ENCODE results near the gene GRID2. TPM values are rescaled to one million over a fixed set of nuclear protein-coding genes. Genes with fewer than 3 reads are reported as not detected.
A peak's percentile ranks its signal among the peaks of the same experiment; 100 is the strongest.
"Not testable (repeated sequence)": the region's sequence is repeated elsewhere in the genome, so short reads cannot be mapped to it uniquely, and the experiment has no call there.

Gene GRID2
- total RNA-seq, 1 donor from 2014 or later = not detected

DNA sequence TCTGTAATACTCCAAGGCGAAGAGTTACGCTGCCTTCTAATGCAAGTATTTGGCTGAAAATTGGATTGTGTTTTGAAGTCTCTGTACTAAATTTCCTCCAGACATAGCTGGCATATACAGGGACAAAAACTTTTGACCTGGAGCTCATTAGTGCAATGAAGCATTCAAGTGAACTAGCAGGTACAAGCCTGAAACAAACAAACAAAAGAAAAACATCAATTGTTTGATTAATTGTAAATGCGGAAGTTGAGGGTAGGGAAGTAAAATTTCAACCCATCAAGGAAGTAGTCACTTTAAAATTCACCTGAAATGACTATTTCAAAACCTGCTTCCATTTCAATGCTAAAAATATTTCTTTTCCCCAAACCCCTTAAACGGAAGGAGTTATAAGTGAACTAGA, 1008.5 kb downstream of the GRID2 start:
- peak; percentile 69 for DNase-seq (ENCODE audit: low read depth)

DNA sequence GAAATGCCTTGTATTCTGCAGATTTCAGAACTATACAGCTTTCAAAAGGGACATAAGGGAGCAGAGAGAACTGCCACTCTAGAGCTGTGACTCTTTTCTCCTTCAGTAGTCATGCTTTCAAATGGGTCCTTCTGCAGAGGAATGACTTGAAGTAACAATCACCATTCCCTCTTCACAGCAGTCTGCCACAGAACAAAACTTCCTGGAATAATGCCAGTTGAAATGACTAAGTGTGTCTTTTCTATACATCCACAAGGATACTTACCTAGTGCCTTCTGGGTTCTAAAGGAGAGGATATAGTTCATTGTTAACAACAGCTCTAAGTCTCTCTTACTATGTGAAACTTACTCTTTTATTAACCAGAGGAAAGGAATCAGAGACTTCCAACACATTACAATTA, 1009.4 kb downstream of the GRID2 start:
- DNase-seq (ENCODE audit: low read depth) = peak; percentile 41

DNA sequence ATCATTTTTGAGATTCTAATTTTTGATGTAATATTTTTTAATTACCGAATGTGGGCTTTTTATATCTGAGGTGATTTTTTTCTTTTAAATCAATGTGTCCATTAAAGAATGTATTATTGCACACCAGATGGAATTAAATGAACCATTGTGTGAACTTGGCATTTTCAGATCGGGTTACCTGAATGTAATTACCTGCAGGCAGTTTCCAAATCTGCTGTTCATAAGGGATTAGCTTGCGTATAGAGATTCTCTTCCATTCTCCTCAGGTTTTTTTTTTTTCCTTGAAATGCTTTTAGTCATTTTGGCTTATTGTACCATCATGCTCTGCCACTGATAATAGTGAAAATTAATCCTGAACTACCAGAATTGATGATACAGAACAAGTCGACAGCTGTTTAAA, 1013.3 kb downstream of the GRID2 start:
- no peak for DNase-seq (ENCODE audit: low read depth)

DNA sequence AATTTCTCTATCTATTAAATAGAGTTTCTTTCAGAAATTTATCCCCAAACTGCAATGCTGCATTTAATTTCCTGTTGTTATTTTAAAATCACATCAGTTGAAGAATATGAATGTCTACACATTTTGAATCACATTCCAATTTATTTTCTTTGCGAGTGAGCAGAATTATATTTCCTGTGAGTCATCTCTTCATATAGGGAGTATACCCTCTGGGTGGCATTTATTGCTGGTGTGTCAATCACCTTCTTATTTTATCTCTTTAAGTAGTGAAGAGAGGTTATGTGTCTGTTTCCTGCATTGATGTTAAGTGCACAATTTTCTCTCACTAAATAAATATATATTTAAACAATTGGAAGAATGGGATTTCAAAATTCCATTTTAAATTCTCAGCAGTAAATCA, 1013.8 kb downstream of the GRID2 start:
- DNase-seq (ENCODE audit: low read depth) = no peak

DNA sequence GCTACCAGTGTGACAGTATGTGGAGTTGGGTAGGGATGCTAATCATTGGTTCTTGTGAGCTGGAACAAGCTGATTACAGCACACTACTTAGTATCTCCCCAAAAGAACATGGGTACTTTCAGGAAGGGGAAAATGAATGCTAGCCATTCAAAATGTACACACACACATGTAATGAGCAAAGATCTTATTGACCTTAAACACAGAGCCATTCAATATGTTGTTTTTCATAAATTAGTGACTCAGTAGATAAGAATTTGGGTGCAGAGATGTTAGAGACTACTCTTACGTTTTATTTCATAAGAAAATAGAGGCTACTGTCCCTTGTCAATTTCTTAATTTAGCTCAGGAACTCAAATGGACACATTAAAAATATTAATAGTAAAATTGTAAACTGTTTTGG, 1015.3 kb downstream of the GRID2 start:
- DNase-seq (ENCODE audit: low read depth) = no peak

DNA sequence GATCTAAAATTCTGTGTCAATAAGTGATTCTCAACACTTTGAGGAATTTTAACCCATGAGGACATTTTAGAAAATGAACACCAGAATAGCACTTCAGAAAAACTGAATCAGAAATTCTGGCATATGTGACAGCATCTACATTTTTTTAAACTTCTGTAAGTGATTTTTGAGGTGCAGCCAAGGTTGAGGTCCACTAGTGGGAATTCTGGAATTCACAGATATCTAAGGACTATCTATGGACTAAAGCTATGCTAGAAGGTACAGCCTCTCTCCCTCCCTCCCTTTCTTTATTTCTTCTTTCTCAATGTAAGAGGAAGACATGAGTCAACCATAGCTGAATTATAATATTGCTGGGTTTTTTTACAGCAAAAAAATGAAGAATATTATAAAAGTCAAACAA, 1016.6 kb downstream of the GRID2 start:
- no peak for DNase-seq (ENCODE audit: low read depth)

DNA sequence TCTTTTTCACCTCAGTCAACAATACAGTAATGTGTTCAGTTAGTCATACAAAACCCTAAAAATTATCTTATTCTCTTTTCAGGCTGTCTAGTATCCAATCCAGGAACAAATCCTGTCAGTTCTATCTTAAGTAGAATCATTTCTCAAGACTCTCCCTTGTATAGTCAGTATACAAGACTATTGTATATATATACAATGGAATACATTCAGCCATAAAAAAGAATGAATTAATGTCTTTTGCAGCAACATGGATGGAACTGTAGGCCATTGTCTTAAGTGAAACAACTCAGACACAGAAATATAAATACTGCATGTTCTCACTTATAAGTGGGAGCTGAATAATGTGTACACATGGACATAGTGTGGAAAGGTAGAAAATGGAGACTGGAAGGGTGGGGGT, 1023.6 kb downstream of the GRID2 start:
- no peak for DNase-seq (ENCODE audit: low read depth)

DNA sequence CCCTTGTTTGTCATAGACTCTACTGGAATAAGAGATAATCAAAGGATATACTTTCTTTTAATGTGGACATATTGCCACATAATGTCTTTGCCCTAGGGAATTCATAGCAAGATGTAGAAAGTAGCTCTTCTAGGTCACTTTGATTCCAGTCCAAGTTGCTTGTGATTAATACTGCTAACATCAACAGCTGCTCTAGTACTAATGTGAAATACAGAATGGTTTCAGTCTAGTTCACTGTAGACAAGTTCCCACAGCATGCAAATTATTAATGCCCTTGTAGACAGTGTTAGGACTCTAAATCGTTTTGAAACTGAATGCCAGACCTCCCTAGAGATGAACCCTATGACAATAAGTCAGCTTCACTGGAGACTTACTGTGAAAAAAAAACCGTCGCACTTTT, 1030.2 kb downstream of the GRID2 start:
- no peak for DNase-seq (ENCODE audit: low read depth)

DNA sequence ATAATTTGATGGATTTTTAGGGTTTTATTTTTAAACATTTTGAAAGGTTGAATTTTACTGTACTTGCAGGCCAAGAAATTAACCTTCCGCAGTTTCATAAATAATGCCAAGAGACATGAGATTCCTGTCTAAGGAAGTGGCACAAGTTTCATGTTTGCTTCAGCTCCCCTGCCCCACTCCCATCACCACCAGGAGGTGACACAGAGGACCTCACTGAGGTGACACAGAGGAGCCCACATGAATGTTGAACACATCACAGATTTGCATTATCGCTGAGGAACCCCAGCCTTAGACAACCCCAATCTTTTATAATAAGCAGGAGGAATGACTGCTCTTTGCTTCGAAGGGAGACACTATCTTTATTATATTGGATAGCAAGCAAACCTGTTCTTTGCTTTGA, 1033.4 kb downstream of the GRID2 start:
- no peak for DNase-seq (ENCODE audit: low read depth)

DNA sequence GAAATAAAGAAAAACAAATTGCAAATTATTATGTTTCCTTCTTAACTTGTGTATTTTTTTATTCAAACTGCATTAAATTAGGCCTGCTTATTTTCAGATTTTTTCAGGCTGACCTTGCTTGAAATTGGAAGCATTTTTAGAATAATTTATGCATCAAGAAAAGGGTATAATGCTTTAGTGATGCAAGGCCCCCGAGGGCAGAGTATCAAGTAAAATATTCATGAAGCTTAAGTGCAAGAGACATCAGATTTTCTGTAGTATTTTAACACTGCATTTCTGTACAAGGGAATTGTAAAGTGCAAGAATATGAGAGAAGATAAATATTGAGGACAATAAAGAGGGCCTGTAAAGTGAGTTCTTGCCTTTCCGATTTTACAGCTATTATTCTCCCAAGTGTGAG, 1039.0 kb downstream of the GRID2 start:
- DNase-seq (ENCODE audit: low read depth) = peak; percentile 15

DNA sequence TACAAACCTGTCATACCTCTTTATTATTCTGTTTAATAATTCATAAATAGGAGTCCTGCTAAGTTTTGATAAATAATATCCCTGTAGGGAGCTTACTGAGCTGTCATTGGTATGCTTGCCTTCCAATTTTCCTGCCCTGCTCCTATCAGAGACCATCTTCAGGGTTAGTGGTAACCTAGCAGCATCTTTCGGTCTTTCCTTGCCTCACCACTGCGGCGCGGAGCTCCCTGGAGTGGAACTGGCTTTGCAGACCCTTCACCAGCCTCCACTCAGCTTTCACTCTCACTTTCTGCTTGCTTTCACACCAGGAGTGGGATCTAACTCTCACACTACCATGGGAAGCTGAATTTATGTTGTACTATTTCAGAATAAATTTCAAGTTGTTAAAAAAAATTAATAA, 1043.1 kb downstream of the GRID2 start:
- no peak for DNase-seq (ENCODE audit: low read depth)

DNA sequence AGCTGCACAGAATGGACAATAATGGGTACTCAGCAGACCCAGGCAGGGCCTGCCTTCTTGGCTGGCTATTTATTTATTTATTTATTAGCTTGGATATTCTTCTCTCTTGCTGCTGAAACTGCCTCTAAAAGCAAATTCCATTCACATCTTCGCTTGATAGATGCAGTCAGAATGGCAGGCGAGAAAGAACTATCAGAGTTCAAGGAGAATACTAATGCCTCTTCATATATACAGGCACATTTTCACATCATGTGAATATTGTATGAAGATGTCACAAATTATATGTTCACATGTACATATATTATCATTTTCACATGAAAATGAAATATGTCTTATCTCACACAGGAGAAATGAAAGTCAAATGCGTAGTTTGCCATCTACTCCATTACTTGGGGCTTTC, 1045.1 kb downstream of the GRID2 start:
- no peak for DNase-seq (ENCODE audit: low read depth)

DNA sequence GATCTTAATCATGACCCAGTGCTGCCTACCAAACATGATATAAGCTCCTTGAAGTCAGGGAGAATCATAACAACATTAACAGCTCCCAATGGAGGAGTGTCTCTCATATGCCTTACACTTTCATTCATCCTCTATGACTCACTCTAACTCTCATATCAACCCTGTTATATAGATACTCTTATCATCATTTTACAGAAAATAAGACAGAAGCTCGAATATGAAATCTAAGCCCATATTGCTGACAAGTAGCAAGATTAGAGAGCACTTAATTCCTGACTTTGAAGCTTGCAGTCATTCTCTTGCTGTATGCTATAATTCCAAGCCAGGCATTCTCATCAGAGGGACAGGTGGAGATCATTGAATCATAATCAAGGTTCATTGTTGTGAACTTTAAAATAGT, 1048.1 kb downstream of the GRID2 start:
- DNase-seq (ENCODE audit: low read depth) = no peak

DNA sequence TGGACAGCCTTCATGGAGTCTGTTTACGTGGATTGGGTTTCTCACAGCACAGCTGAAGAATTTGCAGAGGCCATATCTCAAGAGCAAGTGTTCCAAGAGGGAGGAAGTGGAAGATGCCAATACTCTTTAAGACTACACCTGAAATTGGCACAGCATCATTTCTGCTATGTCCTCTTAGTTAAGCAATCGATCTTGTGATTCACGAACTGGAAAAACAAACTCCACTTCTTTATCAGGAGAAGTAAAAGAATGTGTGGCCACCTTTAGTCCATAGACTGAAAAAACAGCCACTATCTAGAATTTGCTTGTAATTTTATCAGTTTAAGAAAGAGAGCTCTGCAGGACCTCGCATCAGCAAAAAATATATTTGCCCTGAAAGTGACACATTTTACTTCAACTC, 1051.6 kb downstream of the GRID2 start:
- DNase-seq (ENCODE audit: low read depth) = no peak

DNA sequence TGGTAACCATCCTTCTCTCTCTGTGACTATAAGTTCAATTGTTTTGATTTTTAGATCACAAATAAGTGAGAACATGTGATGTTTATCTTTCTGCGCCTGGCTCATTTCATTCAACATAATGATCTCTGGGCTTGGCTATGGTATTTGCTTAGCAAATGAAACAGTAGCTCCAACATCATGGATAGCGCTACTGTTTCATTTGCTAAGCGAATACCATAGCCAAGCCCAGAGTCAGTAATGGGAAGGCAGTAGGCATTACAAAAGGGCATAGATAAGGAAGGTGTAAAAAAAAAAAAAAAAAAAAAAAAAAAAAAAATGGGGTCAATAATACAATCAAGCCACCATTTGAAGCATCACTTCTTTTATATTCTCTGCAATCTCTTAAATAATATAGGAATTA, 1055.8 kb downstream of the GRID2 start:
- no peak for DNase-seq (ENCODE audit: low read depth)

DNA sequence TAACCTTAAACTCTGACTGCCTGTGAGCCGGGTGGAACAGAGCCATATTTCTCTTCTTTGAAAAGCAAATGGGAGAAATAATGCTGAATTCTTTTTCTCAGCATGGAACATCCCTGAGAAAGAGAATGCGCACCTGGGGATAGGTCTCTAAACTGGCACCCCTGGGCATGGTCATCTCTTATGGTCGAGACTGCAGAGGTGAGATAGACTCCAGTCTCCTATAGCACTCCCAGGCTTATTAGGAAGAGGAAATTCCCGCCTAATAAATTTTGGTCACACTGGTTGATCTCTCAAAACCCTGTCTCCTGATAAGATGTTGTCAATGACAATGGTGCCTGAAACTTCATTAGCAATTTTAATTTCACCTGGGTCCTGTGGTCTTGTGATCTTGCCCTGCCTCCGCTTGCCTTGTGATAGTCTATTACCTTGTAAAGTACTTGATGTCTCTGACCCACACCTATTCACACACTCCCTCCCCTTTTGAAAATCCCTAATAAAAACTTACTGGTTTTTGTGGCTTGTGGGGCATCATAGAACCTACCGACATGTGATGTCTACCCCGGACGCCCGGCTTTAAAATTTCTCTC, 1062.5 kb downstream of the GRID2 start:
- not testable (repeated sequence) for DNase-seq (ENCODE audit: low read depth)

DNA sequence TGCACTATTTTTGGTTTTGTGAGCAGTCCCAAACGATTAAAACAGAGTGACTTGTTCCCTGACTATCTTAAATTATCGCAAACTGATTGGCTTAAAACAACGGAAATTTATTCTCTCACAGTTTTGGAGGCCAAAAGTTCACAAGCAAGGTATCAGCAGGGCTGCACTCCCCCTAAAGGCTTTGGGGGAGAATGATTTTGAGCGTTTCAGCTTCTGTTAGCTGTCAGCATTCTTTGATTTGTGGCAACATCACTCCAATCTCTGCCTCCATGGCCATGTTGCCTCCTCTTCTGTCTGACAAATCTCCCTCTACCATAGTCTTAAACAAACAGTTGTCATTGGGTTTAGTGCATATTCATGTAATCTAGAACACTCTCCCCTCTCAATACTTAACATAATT, 1065.2 kb downstream of the GRID2 start:
- no peak for DNase-seq (ENCODE audit: low read depth)

DNA sequence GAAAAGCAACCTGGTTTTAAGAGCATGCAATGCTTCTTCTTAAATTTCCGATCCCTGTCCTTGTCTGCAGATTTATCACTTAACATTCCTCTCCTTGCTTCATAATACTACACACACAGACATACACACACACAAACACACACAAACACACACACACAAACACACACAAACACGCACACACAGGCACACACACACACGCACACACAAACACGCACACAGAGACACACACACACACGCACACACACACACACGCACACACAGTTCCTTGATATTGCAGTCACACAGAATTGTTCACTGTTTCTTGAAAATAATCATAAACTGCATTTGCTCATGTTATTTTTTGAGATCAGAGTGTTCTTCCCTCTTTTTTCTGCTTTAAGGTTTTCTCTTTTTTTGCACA, 1066.5 kb downstream of the GRID2 start:
- DNase-seq (ENCODE audit: low read depth) = no peak

DNA sequence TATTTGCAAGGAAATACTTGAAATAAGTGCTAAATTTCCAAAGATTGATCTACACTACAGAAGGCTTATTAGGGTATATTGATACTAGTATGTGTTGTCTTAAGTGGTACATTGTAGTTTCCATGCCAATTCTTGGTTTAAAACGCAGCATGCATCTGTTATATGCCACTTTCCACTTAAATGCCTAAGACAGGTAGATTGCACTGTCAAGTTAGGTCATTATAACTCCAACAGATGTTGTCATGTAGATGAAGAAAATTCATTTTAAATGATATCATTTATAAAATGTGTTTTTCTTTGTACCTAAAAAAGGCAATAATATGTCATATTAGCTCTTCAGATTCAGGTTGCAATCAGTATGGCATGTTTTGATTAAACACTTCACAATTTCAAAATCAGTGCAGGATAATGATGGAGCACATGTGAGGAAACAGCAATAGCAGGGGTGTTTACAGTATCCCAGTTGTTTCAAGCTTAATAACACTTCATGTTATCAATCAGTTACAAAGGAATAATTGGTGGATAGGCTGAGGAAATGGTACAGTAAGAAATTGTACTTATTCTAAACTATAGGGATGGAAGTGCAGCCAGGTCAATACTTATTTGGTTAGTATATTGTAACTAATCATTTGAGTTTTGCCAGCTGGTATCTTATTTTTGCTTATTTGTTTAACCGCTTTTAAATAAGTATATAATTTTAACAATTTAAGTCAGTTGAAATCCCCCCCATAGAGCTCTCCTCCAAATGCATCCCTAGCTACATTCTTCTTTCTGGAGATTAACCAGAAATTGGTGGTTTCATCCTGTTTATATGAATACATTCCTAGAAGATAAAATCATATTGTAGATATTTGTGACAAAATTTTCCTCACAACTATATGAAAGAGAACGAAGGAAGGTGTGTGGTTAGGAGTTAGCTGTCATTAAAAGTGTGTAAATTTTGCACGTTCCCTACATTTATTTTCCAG, 1070.4 kb downstream of the GRID2 start:
- DNase-seq (ENCODE audit: low read depth) = no peak

DNA sequence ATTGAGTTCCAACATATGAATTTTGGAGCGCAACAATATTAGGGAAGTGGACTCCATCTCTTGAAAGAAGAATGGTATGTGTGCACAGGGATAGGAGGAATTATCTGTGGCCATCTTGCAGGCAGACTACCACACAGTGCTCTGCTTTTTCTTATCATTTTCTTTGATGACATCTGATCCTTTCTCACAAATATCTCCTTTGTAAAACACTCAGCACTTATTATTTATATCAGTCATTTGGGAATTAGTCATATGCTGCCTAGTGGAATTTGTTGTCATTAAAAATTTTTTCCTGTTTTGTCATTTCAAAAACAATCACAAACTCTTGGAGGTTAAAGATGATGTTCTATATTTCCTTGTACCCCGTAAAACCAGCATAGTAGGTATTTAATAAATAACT, 1080.5 kb downstream of the GRID2 start:
- DNase-seq (ENCODE audit: low read depth) = peak; percentile 29

DNA sequence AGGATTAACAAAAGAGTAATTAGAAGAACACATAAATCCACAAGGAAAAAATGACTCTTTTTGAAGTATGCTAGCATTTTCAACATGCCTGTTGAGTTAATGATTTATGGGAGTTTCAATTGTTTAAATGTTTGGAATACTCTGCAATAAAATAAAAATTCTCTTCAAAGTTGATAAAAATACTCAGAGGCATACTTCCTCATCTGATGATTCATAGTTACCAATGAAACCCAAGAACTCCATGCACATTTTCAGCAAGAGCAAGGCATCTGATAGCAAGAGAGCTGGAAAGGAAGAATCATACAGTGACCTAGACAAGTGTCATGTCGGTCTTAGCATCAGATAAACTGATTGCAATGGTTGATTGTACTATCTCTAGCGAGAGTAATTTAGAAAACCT, 1081.1 kb downstream of the GRID2 start:
- DNase-seq (ENCODE audit: low read depth) = peak; percentile 81

DNA sequence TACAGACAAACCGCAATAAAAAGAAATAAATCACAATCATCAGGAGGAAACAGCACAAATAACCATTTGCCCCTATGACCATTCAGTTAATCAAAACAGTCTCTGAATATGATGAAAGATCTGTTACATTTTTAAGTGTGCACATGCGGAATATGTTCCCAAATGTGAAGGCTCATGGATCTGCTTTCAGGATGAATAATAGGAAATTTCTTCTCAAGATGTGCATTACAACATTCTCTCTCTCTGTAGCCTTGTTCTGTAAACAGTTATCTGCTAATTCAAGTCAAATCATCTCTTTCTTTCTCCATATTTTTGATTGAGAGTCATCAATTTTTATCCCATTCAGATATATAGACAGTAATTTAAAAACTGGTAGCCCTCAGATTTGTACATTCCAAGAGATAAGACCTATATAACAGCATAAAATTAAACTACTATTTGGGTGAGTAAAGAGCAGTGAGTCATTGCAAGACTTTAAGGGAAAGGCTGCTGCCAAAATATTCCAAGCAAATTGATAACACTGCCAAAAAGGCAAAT, 1090.8 kb downstream of the GRID2 start:
- DNase-seq (ENCODE audit: low read depth) = no peak

DNA sequence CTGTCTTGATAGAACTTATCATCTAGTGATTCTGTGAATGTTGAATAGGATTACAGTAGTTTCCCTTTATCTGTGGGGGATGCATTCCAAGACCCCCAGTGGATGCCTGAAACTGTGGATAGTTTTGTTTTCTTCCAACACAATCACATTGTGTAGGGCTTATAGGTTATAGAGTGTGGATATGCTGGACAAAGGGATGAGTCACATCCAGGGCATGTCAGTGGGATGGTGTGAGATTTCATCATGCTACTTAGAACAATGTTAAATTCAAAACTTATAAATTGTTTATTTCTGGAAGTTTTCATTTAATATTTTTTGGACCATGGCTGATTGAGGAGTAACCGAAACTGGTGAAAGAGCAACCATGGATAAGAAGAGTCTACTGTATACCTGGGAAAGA, 1092.5 kb downstream of the GRID2 start:
- peak; percentile 76 for DNase-seq (ENCODE audit: low read depth)
